ENCODE data around the gene TLR1.

DNA sequence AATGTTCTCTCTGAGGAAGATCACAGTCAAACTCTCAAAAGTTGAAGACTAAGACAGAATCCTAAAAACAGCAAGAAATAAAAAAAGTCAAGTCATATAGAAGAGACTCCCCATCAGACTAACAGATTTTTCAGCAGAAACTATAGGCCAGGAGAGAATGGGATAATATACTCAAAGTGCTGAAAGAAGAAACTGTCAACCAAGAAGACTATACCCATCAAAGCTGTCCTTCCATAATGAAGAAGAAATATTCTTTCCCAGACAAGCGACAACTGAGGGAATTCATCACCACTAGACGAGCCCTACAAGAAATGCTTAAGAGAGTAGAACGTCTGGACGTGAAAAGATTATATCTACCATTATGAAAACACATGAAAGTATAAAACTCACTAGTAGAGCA is 30.0 kb upstream of the TLR1 start:
- TF ChIP-seq, protein P1, sequence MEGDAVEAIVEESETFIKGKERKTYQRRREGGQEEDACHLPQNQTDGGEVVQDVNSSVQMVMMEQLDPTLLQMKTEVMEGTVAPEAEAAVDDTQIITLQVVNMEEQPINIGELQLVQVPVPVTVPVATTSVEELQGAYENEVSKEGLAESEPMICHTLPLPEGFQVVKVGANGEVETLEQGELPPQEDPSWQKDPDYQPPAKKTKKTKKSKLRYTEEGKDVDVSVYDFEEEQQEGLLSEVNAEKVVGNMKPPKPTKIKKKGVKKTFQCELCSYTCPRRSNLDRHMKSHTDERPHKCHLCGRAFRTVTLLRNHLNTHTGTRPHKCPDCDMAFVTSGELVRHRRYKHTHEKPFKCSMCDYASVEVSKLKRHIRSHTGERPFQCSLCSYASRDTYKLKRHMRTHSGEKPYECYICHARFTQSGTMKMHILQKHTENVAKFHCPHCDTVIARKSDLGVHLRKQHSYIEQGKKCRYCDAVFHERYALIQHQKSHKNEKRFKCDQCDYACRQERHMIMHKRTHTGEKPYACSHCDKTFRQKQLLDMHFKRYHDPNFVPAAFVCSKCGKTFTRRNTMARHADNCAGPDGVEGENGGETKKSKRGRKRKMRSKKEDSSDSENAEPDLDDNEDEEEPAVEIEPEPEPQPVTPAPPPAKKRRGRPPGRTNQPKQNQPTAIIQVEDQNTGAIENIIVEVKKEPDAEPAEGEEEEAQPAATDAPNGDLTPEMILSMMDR (IDR thresholded peaks at IDR 0.05): no peak
- TF ChIP-seq POLR2A (IDR thresholded peaks at IDR 0.05): no peak
- TF ChIP-seq POLR2AphosphoS5 (IDR thresholded peaks at IDR 0.05): no peak

Measured in breast epithelium (tissue), 3 donors.